ENCODE results near the gene OTULIN.
A peak's percentile ranks its signal among the peaks of the same experiment; 100 is the strongest.

OTULIN gene

DNA sequence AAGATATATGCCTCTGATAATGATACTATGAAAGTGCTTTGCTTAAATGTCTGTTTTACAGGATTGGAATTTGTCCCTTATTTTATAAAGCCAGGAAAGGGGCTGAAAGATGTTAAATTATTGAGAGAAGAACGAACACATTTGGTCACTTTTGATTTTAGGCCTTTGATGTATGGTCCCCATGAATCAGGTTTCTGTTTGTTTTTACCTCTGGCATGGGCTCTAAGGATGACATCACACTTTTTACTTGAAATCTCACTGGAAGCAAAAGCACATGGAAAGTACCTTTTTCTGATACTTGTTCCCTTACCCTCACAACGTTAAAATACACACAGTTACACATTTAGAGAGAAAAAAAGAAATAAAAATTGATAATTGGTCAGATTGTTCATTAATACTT is 6.9 kb downstream of the OTULIN start:
- no peak overlapping the region for H3K27ac ChIP-seq (ENCODE audit: low read depth, low read length)
- H3K27me3 ChIP-seq (ENCODE audit: control insufficient read depth, insufficient read depth, low read length) = no peaks in the 10 kb centered on the region
- peaks cover 2% of the 10 kb centered on the region for H3K36me3 ChIP-seq (ENCODE audit: control insufficient read depth, insufficient read depth, low read length)
- H3K4me1 ChIP-seq (ENCODE audit: control insufficient read depth, insufficient read depth, low read length) = peaks cover 17% of the 10 kb centered on the region
- H3K9ac ChIP-seq (ENCODE audit: low read length) = no peak overlapping the region
- no peak overlapping the region for H3K4me3 ChIP-seq (ENCODE audit: low read length)

DNA sequence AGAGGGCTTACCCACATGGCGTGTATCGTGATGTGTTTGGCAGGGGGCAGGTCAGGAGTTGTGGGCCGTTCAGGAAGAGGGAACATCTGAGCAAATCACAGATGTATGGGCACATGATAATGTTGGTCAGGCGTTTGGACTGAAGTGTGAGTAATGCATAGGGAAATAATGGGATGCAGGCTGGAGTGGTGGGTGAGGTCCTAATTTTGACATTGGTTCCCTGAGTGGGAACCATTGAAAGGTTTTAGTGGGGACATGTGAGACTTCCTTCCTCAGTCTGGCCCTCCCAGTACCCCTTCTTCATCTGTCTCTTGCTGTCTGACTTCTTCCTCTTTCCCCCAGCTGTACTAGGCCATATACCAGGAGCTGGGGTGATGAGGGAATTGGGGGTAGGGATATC is 7.6 kb downstream of the OTULIN start:
- Histone ChIP-seq H3K27me3 (ENCODE audit: control insufficient read depth, insufficient read depth, low read length) (no peaks in the 10 kb centered on the region), H3K4me3 (ENCODE audit: low read length) (no peak overlapping the region), H3K27ac (ENCODE audit: low read depth, low read length) (no peak overlapping the region), H3K4me1 (ENCODE audit: control insufficient read depth, insufficient read depth, low read length) (peaks cover 17% of the 10 kb centered on the region), H3K36me3 (ENCODE audit: control insufficient read depth, insufficient read depth, low read length) (peaks cover 2% of the 10 kb centered on the region), H3K9ac (ENCODE audit: low read length) (no peak overlapping the region)

DNA sequence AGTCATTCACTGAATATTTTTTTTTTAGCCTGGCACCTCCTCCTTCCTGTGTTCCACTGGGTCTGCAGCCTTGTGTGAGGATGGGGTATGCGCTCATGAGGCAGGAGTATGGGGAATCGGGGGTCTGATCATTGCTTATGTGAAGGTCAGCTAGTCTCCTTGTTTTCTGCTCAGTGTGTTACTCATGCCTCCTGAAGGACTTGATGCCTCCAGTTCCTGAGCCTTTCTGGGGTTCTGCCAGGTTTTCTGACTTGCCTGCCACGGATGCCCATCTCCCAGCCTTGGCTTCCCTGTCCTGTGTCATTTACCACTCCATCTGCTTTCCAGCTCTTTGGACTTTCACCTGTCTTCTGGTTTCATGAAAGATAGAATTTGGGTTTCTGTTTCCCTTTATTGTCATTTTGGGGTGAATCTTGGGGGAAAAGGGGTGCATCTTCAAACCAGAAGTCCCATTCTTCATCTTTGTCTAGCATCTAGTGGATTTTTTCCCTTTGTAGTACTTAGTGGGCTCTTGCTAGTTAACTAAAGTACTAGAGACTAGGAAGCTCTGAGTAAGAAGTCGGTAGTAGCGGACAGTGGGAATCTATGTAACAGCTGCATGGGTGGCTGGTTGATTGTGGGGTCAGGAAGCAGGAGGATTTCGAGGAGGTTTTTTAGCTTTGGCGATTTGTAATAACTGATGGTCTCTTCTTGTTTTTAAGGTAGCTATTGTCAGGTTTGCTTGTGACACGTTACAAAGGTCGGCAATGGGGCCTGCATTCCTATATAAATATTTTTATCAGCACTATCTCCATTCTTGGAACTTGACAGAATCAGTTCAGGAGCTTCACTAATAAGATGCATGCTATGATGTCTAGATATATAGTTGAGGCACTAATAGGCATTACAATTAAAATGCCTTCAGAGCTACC is 8.2 kb downstream of the OTULIN start:
- H3K27ac ChIP-seq (ENCODE audit: low read depth, low read length) = no peak overlapping the region
- H3K4me1 ChIP-seq (ENCODE audit: control insufficient read depth, insufficient read depth, low read length) = peaks cover 17% of the 10 kb centered on the region
- no peaks in the 10 kb centered on the region for H3K27me3 ChIP-seq (ENCODE audit: control insufficient read depth, insufficient read depth, low read length)
- no peak overlapping the region for H3K4me3 ChIP-seq (ENCODE audit: low read length)
- H3K9ac ChIP-seq (ENCODE audit: low read length) = peak overlapping the region; percentile 4
- peaks cover 2% of the 10 kb centered on the region for H3K36me3 ChIP-seq (ENCODE audit: control insufficient read depth, insufficient read depth, low read length)

DNA sequence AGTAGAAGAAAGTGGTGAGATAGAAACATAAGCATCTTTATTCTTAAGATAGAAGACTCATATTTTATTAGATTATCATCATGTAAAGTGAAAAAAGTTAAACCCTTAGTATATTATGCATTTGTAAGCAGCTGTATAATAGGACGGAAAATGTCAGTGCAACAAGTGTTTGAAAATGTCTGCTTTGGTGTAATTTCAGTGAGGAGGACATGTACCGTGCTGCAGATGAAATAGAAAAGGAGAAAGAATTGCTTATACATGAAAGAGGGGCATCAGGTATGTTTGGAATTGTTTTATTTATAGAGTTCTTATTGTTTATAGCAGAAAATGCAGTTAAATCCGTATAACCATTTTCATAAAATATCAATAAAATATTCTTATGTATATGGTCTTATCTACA is 8.9 kb downstream of the OTULIN start:
- Histone ChIP-seq H3K4me1 (ENCODE audit: control insufficient read depth, insufficient read depth, low read length) (peaks cover 17% of the 10 kb centered on the region), H3K27ac (ENCODE audit: low read depth, low read length) (no peak overlapping the region), H3K9ac (ENCODE audit: low read length) (no peak overlapping the region)

DNA sequence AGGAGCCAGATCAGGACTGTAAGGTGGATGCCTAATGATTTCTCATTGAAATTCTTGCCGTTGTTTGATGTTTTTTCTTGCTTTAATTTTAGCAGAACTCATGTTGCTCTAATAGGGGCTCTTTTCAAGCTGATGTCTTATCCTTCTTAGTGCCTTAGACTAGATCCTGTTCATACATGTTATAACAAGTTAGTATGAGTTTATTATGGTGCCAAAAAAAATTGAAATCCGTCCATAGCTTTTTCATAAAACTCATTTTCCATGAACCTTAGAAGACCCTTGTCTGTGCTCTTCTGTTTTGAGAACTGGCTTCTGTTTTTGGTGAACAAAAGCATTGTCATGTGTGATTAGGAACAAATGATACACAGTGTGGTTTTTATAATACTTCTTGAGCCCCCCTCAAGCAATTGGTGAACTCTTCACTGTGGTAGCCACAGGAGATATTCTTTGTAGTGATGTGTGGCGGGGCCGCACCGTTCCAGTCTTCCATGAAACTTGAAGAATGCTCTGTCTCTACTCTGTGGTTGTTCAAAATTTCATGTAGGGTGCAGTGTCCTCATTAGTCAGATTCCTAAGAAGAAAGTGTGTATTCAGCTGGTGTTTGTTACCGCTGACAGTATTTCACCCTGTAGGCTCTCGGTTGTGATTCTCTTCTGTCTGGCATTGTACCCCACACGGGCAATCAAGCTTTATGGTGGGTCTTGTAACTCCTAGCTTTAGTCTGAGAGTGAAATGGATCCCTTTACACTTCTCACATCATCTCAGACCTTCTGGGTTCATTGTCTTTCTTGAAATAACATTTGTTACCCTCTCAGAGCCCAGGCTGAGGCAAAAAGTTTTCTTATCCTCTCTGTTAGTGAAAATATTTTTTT is 10.7 kb downstream of the OTULIN start:
- Histone ChIP-seq H3K27ac (ENCODE audit: low read depth, low read length) (no peak overlapping the region), H3K4me1 (ENCODE audit: control insufficient read depth, insufficient read depth, low read length) (peaks cover 17% of the 10 kb centered on the region)

More for the DNA sequence above, 8.9 kb downstream of the OTULIN start:
- Histone ChIP-seq H3K4me3 (ENCODE audit: low read length) (no peak overlapping the region), H3K27me3 (ENCODE audit: control insufficient read depth, insufficient read depth, low read length) (no peaks in the 10 kb centered on the region), H3K36me3 (ENCODE audit: control insufficient read depth, insufficient read depth, low read length) (peaks cover 2% of the 10 kb centered on the region)

DNA sequence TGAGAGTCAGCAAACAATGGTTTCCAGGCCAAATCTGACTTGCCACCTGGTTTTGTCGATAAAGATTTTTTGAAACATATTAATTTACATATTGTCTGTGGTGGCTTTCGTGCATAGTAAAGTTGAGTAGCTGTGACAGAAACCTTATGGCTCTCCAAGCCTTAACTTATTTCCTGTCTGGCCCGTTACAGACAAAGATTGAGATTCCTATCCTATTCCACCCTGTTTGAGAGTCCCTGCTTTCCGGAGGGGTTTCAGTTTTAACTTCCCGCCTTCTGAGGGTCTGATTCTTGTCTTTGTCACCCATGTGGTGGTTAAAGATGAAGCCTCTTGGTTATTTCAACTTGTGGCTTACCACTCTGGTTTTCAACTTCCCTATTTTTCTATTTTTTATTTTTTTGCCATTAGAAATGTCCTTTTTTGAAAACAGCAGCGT is 11.4 kb downstream of the OTULIN start:
- H3K4me1 ChIP-seq (ENCODE audit: control insufficient read depth, insufficient read depth, low read length) = peaks cover 17% of the 10 kb centered on the region
- no peak overlapping the region for H3K9ac ChIP-seq (ENCODE audit: low read length)
- no peak overlapping the region for H3K4me3 ChIP-seq (ENCODE audit: low read length)
- no peak overlapping the region for H3K27ac ChIP-seq (ENCODE audit: low read depth, low read length)
- H3K27me3 ChIP-seq (ENCODE audit: control insufficient read depth, insufficient read depth, low read length) = no peaks in the 10 kb centered on the region
- H3K36me3 ChIP-seq (ENCODE audit: control insufficient read depth, insufficient read depth, low read length) = peaks cover 12% of the 10 kb centered on the region

More for the DNA sequence above, 10.7 kb downstream of the OTULIN start:
- Histone ChIP-seq H3K4me3 (ENCODE audit: low read length) (no peak overlapping the region), H3K27me3 (ENCODE audit: control insufficient read depth, insufficient read depth, low read length) (no peaks in the 10 kb centered on the region), H3K9ac (ENCODE audit: low read length) (no peak overlapping the region), H3K36me3 (ENCODE audit: control insufficient read depth, insufficient read depth, low read length) (peaks cover 8% of the 10 kb centered on the region)

DNA sequence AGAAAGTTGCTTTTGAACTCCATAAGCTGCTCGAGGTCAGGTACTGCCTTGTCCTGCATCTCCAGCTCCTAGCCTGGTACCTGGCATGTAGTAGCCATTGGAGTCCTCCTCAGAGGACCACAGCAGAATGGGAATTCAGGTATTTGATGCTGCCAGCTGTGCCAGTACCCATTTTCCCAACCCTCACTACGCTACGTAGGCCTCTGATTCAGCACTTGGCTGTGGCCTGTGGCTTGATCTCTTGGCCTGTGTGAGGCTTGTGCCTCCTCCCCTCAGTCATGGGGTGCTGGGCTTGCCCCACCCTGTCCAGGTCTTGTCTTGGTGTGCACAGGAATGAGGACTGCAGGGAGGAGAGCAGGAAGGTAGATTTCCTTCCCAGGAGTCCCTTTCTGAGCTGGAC is 11.8 kb downstream of the OTULIN start:
- no peaks in the 10 kb centered on the region for H3K27me3 ChIP-seq (ENCODE audit: control insufficient read depth, insufficient read depth, low read length)
- H3K27ac ChIP-seq (ENCODE audit: low read depth, low read length) = no peak overlapping the region
- no peak overlapping the region for H3K9ac ChIP-seq (ENCODE audit: low read length)
- peaks cover 14% of the 10 kb centered on the region for H3K4me1 ChIP-seq (ENCODE audit: control insufficient read depth, insufficient read depth, low read length)
- H3K36me3 ChIP-seq (ENCODE audit: control insufficient read depth, insufficient read depth, low read length) = peaks cover 15% of the 10 kb centered on the region
- H3K4me3 ChIP-seq (ENCODE audit: low read length) = no peak overlapping the region

DNA sequence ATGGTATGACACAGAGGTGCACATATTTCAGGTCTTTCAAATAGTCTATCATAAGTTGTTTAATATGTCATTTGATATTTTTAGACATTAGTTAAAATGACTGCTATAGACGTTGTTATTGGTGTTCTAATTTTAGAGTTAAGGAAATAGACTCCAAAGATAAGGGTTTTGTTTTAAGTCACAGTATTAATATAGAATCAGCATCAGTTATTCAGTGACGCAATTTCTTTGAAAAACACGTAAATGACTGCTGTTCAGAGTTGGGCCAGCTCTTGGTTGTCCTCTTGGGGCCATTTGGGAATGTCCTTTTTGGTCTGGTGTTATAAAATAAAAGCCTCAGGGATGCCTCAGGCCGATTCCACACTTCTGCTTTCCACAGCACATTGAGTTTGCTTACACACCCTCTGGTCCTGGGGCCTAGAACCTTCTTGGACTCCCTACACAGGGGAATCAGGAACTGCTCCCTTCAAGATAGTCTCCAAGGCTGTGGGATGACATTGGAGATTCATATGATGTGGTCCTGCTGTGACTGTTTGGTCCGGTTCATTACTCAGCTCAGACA is 14.3 kb downstream of the OTULIN start:
- Histone ChIP-seq H3K27me3 (ENCODE audit: control insufficient read depth, insufficient read depth, low read length) (no peaks in the 10 kb centered on the region), H3K4me1 (ENCODE audit: control insufficient read depth, insufficient read depth, low read length) (no peaks in the 10 kb centered on the region), H3K36me3 (ENCODE audit: control insufficient read depth, insufficient read depth, low read length) (peaks cover 17% of the 10 kb centered on the region), H3K27ac (ENCODE audit: low read depth, low read length) (no peak overlapping the region), H3K4me3 (ENCODE audit: low read length) (no peak overlapping the region), H3K9ac (ENCODE audit: low read length) (no peak overlapping the region)

DNA sequence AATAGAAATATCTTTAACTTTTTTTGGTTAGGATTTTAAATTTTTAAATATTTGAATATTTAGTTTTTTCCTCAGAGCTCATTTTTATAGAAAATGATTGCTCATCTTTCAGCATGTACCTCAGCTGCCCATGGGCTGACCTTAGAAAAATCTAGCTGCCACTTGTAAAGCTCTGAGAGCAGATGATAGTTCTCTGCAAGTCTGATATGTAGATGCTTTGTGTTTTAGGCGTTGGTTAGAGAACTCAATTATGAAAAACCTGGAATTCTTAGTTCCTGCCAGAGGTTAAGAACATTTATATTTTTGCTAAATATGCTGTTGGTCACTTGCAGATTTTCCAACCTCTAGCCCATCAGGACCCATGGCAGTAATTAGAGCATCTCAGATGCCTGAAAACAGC is 15.1 kb downstream of the OTULIN start:
- no peak overlapping the region for H3K27ac ChIP-seq (ENCODE audit: low read depth, low read length)
- H3K27me3 ChIP-seq (ENCODE audit: control insufficient read depth, insufficient read depth, low read length) = no peaks in the 10 kb centered on the region
- H3K9ac ChIP-seq (ENCODE audit: low read length) = no peak overlapping the region
- no peak overlapping the region for H3K4me3 ChIP-seq (ENCODE audit: low read length)
- H3K4me1 ChIP-seq (ENCODE audit: control insufficient read depth, insufficient read depth, low read length) = peaks cover 3% of the 10 kb centered on the region
- peaks cover 14% of the 10 kb centered on the region for H3K36me3 ChIP-seq (ENCODE audit: control insufficient read depth, insufficient read depth, low read length)

DNA sequence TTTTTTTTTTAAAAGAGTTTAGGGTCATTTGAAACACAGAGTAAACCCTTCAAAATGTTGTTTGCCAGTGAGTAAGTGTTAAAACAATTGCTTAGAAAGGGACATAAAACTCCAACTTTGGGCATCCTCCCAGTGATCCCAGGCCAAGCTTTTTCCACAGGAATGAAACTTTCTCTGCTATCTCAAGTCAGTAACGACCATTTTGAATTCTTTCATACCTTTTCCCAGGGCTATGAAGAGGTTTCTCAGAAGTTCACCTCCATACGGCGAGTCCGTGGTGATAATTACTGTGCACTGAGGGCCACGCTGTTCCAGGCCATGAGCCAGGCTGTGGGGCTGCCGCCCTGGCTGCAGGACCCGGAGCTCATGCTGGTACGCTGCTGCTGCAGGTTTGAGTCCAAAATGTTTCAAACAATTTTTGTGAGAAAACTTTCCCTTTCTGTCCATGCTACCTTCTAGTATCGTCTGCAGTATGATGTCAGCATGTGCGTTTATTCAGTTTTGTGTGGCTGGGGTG is 16.8 kb downstream of the OTULIN start:
- H3K27ac ChIP-seq (ENCODE audit: low read depth, low read length) = no peak overlapping the region
- peaks cover 14% of the 10 kb centered on the region for H3K36me3 ChIP-seq (ENCODE audit: control insufficient read depth, insufficient read depth, low read length)
- no peaks in the 10 kb centered on the region for H3K27me3 ChIP-seq (ENCODE audit: control insufficient read depth, insufficient read depth, low read length)
- H3K9ac ChIP-seq (ENCODE audit: low read length) = no peak overlapping the region
- no peak overlapping the region for H3K4me3 ChIP-seq (ENCODE audit: low read length)
- H3K4me1 ChIP-seq (ENCODE audit: control insufficient read depth, insufficient read depth, low read length) = peaks cover 3% of the 10 kb centered on the region

DNA sequence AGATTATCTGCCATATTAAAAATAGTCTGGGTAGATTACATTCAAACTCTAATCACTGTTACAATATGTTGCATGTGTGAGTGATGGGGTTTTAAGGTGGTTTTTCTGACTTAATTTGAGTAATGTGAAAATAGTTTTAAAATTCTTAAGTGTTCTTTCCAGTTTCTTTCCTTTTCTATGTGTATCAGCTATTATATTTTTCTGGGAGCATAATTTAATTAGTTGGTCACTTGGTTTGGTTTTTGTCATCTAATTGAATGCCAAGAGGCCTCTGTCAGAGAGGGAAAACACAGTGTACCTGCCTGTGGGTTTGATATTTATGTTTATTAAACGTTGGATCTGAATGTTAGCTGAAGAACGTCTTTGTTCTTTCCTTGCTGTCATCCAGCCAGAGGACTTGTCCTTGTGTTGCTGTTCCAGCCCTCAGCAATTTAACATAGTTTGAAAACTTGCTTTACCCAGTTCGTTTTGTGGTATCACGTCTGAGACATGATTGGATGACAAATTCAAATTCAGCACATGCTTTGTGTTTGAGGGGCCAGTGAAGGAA is 19.5 kb downstream of the OTULIN start:
- Histone ChIP-seq H3K27ac (ENCODE audit: low read depth, low read length) (no peak overlapping the region), H3K4me1 (ENCODE audit: control insufficient read depth, insufficient read depth, low read length) (peaks cover 3% of the 10 kb centered on the region), H3K9ac (ENCODE audit: low read length) (no peak overlapping the region), H3K4me3 (ENCODE audit: low read length) (no peak overlapping the region), H3K27me3 (ENCODE audit: control insufficient read depth, insufficient read depth, low read length) (no peaks in the 10 kb centered on the region), H3K36me3 (ENCODE audit: control insufficient read depth, insufficient read depth, low read length) (peaks cover 13% of the 10 kb centered on the region)

DNA sequence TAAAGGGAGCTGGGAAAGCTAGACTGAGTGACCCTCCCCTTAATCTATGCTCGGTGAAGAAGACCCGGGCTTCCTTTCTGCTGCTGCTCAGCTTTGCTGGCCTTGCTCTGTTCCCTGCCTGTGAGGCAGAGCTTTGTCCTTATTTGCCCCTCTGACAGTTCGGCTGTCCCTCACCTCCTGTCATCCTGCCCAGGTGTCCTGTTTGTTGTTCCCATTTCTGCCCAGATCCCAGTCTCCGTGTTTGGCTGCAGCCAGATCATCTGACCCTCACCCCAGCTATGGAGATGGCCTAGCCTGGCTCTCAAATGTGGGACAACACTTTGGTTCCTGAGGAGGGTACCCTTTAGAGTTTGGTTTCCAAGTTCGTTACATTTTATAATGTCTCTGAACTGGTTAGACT is 20.2 kb downstream of the OTULIN start:
- Histone ChIP-seq H3K36me3 (ENCODE audit: control insufficient read depth, insufficient read depth, low read length) (peaks cover 10% of the 10 kb centered on the region), H3K4me1 (ENCODE audit: control insufficient read depth, insufficient read depth, low read length) (peaks cover 3% of the 10 kb centered on the region), H3K27ac (ENCODE audit: low read depth, low read length) (no peak overlapping the region), H3K27me3 (ENCODE audit: control insufficient read depth, insufficient read depth, low read length) (no peaks in the 10 kb centered on the region), H3K4me3 (ENCODE audit: low read length) (no peak overlapping the region), H3K9ac (ENCODE audit: low read length) (no peak overlapping the region)
